ENCODE measurements around the gene CTBP1.

CTBP1 gene

DNA sequence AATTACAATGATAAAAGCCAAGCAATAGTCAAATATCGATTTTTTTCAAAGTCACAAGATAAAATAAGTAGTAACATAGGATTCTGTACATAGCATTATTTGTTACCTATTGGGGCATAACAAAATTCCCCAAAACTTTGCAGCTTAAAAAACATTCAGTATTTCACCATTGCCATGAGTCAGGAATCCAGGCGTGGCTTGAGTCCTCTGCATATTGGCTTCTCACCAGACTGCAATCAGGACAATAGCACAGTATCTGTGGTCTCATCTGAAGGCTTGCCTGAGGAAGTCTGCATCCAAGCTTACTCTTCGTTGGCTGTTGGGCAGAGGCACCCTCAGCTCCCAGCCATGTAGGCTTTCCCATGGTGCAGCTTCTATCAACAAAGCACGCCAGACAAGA is 6.2 kb upstream of the CTBP1 start:
- in situ Hi-C loops (cut with HindIII; ENCODE audit: low pct_ligation_motif_present, low pct_unique_long_range_greater_than_20kb, low sequenced_read_pairs): no loop called here
- no peak for DNase-seq

DNA sequence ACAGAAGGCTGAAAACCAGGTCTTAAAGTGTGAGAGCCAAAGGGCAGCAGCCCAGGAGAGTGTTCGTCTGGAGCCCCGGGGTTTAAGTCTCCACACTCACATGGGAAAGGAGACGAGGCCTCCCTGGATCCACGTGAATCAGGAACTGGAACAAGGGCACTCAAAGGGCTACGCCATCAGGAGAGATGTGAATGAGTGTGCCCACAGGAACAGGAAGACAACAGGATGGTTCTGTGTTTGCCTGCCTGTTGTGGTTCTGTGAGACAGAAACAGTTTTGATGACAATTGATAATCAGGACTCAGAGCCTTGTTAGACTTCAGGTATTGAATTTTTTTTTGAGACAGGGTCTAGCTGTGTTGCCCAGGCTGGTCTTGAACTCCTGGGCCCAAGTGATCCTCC is 4.9 kb upstream of the CTBP1 start:
- DNase-seq: no peak
- in situ Hi-C loops (cut with HindIII; ENCODE audit: low pct_ligation_motif_present, low pct_unique_long_range_greater_than_20kb, low sequenced_read_pairs): no loop called here

DNA sequence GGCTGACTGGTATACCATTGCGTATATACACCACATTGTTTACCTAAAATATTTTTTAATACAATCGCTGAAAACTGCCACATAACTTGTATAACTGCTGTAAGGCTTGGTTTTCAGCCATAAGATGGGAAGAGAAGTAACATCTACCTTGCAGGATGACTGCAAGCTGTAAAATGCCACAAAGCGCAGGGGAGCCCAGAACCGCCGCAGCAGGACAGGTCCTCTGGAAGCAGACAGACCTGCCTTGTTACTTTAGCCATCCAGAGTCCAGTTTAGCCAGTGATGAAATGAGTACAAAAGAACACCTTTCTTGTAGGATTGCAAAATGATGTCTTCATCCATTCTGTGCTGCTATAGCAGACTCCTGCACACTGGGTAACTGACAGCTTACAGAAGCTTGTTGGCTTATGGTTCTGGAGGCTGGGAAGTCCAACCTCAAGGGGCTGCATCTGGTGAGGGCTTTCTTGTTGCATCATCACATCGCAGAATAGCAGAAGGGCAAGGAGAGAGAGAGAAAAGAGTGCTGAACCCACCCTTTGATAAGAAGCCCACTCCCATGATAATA is 4.1 kb upstream of the CTBP1 start:
- DNase-seq: no peak
- in situ Hi-C loops (cut with HindIII; ENCODE audit: low pct_ligation_motif_present, low pct_unique_long_range_greater_than_20kb, low sequenced_read_pairs): no loop called here

DNA sequence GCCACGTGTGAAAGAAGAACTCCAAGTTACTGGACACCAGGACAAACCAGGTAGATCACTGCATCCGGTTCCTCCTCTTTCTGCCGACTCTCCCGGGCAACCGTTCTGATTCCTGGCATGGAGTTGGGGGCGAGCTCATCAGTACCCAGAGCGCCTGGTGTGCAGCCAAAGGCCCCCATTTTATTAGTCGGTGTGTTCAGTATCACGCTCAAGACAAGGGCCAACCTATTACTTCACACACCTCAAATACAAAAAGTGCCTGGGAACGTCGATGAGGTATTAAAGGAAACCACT is 2.8 kb upstream of the CTBP1 start:
- DNase-seq: no peak

DNA sequence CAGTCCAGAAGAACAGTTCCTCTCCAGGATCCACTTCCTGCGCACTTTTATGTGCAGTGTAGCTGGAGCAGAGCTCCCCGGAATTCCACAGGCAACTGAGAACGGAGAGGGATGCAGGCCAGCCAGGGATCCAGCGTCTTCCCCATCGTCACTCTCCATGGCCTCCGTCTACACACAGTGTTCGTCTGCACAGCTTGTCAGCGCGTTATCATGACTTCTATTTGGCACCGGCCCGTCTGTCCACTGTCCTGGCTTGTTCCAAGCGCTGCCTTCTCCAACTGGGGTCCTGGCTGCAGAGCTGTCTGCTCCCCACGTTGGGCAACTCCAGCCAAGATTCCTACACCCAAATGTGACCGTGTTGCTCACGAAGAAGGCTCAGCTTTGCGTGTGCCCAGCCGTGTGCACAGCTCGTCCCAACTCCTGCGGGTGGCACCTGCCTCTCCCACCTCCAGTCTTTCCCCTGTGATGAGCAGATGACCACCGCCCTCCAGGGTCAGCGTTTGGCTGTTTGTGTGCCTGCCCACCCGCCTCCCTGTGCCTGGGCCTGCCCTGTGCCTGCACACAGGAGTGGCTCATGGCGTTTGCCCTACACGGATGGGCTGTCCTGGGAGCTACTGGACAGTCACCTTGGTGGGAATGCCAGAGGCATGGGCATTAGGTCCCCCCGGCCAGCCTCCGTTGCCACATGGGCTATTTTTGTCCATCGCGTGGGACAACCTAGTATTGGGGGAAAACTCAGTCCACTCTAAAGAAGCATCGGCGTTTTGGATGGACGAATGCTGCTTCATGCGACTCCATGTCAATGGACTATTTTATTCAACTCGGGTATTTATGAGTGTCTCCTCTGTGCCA is 2.2 kb upstream of the CTBP1 start:
- no peak for DNase-seq
- in situ Hi-C loops (cut with HindIII; ENCODE audit: low pct_ligation_motif_present, low pct_unique_long_range_greater_than_20kb, low sequenced_read_pairs): no loop called here

More for the DNA sequence above, 2.8 kb upstream of the CTBP1 start:
- in situ Hi-C loops (cut with HindIII; ENCODE audit: low pct_ligation_motif_present, low pct_unique_long_range_greater_than_20kb, low sequenced_read_pairs): no loop called here

DNA sequence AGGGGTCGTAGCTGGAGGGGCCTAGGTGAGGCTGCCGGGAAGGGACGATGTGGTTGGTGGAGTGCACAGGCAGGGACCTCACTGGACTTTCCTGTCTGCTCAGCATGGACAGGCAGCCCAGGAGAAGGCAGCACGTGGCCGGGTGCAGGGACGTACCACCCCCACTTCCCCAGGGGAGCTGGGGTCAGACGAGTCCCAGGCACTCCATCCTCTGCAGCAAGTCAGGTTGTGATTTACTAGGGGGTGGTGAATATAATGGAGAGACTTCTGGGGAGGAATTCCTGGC is 1.5 kb upstream of the CTBP1 start:
- in situ Hi-C loops (cut with HindIII; ENCODE audit: low pct_ligation_motif_present, low pct_unique_long_range_greater_than_20kb, low sequenced_read_pairs): no loop called here

DNA sequence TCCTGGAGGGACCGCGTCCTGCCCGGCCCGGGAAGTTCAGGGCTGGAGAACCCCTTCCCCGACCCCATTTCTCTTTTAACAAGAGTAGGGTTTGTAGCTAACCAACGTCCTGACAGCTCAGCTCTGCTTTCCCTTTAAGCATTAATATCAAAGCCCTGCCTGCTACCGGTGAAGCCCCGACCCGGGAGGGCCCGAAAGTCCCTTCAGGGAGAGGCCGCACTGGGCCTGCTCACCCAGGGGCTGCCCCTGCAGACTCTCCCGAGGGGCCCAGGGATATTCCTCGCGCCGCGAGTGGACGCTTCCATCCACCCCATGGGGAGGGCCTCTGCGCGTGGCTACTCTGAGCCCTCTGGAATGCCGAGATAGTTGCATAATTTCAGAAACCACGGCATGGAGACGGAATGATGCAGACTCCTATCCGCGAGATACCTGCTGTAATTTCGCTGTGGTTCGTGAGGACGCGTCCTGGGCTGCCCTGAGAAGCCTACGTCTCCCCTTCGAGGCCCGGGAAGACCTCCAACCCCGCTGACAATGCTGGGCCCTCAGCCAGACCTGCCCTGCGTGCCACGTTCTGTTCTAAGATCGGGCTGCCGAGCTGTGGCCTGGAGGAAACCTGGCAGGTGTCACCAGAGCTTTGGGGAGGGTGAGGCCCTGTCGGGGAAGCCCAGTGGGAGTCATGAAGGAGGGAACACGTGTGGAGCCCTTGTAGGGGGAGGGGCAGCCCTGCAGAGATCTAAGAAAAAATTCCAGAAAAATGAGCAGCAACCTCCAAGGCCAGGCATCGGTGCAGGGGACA is 999 bp upstream of the CTBP1 start:
- DNase-seq: peak; percentile 4
- in situ Hi-C loops (cut with HindIII; ENCODE audit: low pct_ligation_motif_present, low pct_unique_long_range_greater_than_20kb, low sequenced_read_pairs): no loop called here

More for the DNA sequence above, 1.5 kb upstream of the CTBP1 start:
- DNase-seq: no peak

DNA sequence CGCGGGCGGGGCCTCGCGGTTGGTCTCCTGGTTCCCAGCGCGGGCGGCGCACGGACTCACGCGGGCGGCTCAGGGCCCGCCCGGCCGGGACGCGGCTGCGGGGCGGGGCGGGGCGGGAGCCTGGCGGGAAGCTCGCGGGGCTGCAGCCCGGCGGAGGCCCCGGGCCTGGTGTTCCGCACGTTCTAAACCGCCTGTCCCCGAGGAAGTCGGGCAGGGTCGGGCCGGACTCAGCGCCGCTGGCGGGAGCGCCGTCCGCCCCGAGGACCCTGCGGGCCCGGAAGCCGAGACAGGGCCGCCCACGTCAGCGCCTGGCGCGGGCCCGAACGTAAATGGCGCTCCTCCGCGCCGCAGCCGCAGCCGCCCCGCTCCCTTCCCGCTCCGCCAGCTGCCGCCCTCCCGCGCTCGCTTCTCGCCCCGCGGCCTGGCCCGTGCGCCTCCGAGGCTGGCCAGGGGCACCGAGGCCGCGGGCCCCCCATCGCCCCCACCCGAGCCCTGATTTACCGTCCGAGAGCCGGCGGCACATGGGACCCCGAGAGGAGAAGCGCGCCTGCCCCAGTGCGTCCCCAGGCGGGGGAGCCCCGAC is 309 bp upstream of the CTBP1 start:
- in situ Hi-C loops (cut with HindIII; ENCODE audit: low pct_ligation_motif_present, low pct_unique_long_range_greater_than_20kb, low sequenced_read_pairs): no loop called here
- DNase-seq: peak; percentile 84

DNA sequence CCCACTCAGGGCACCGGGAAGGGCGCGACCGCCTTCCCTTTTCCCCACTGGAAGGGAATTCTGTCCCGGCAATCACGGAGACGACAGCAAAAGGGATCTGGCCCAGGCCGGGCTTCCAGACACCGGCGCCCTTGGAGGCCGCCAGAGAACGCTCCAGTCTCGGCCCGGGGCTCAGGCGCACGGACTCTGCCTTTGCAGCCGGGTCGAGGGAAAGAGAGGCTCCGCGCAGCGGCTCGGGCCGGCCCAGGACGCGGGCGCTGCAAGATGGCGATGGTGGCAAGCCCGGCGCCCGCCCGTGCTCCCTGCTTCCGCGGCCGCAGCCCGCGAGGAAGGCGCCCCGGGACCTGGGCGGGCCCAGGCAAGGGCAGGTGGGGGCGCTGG is 1.1 kb downstream of the CTBP1 start:
- DNase-seq: no peak
- in situ Hi-C loops (cut with HindIII; ENCODE audit: low pct_ligation_motif_present, low pct_unique_long_range_greater_than_20kb, low sequenced_read_pairs): no loop called here

DNA sequence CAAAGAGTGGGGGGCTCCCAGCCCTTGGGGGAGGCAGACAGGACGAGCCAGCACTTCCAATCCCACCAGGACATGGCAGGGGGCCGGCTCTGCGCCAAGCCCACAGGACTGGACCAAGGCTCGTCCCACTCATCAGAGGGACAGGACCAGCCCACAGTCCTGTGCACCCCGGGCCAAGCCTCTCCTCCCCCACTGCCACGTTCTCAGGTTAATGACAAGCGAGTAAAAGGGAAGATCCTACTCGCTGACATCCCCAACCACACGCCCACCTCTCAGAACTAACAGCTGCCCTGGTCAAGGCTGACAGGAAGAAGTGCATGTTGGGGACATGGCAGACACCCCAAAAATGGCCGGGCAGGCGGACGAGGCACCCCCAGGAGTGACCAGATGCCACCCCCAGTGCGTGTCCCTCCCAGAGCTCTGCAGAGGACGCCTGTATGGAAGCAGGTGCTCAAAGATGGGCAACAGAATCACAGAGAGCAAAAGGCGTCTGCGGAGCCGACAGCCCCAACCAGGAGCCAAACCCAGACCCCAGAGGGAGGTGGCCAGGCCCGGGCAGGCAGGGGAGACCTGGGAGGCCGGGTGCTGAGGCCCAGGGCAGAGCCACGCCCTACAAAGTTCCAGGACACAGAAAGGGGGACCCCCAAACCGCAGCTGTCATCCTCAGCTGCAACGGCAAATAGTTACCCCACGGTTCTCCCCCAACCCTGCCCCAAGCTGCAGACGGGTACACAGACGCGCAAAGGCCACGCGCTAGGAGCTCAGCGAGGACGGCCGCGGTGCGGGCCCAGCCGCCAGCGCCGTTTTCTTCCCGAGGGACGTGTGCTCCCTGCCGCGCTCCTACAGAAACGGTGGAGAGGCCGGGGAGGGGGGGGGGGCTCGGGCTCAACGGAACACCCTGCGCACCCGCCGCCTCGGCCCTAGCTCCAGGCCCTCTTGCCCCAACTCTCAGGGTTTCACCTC is 1.7 kb downstream of the CTBP1 start:
- peak; percentile 18 for DNase-seq
- in situ Hi-C loops (cut with HindIII; ENCODE audit: low pct_ligation_motif_present, low pct_unique_long_range_greater_than_20kb, low sequenced_read_pairs): no loop called here

DNA sequence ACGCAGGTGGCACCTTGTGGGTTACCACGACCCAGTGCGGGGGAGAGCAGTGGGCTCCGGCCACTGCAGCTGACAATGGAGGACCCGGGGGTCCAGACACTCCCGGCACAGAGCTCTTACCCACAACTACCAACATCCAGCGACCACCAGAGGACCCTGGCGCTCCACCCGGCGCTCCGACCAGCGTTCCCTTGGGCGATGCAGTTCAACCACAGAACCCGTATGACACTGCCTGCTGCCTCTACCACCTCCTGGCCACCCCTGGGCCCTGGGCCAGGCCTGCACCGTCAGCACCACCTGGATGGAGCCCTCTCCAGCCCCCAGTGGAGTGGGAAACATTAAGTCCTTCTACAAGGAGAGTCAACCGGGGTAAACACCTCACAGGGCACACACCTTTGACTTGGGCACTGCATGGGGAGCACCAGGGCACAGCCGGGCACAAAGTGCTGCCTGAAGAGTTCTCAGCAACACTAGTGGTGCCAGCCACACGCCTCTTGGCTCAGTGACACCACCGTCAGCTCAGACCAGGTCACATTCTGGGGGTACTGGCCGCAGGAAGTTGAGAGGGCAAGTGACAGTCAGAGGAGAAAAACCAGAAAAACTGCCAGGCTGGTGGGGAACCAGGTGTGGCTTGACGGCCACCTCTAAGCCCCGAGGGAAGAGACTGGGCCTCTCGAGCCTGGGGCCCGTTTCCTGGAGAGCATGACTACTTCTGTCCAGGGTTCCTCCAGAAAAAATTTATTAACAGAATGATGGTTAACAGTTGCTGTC is 2.6 kb downstream of the CTBP1 start:
- no peak for DNase-seq
- in situ Hi-C loops (cut with HindIII; ENCODE audit: low pct_ligation_motif_present, low pct_unique_long_range_greater_than_20kb, low sequenced_read_pairs): no loop called here

DNA sequence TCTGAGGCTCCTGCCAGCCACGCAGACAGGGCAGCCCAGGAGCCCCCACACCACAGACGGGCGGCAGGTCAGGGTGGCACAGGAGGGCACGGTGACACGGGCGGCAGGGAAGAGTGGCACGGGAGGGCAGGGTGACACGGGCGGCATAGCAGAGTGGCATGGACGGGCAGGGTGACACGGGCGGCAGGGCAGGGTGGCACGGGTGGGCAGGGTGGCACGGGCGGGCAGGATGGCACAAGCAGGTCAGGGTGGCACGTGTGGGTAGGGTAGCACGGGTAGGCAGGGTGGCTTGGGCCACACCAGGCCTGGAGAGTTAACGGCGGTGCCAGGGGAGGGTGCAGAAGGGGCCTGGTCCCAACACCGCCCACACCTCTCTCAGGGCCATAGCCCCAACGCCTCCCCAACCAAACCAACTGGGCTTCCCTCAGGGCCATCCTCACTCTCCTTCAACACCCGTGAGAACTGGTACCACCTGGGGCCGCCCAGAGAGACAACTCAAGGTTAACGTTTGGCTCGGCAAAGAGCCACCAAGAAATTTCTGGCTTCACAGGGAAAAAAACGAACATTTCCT is 3.4 kb downstream of the CTBP1 start:
- in situ Hi-C loops (cut with HindIII; ENCODE audit: low pct_ligation_motif_present, low pct_unique_long_range_greater_than_20kb, low sequenced_read_pairs): no loop called here
- DNase-seq: no peak

DNA sequence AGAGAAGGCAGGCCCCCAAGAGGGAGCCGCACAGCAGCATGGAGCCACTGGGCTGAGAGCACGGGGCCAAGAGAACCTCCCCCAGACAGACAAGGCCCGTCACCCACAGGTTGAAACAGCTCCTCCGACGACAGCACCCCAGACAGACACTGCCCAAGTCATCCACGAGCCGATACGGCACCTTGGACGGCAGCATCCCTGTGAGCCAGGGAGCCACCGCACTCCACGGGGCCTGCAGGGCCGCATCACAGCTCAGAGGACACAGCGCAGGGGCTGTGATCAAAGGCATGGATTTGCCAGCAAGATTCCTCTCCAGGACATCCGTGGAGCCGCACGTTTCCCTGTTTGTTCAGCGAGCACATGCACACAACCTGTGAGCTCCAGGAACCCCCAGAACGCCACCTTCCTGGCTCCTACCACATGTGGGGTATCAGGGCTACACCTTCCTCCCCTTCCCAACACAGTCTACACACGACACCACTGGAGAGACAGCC is 3.9 kb downstream of the CTBP1 start:
- in situ Hi-C loops (cut with HindIII; ENCODE audit: low pct_ligation_motif_present, low pct_unique_long_range_greater_than_20kb, low sequenced_read_pairs): no loop called here
- DNase-seq: no peak

DNA sequence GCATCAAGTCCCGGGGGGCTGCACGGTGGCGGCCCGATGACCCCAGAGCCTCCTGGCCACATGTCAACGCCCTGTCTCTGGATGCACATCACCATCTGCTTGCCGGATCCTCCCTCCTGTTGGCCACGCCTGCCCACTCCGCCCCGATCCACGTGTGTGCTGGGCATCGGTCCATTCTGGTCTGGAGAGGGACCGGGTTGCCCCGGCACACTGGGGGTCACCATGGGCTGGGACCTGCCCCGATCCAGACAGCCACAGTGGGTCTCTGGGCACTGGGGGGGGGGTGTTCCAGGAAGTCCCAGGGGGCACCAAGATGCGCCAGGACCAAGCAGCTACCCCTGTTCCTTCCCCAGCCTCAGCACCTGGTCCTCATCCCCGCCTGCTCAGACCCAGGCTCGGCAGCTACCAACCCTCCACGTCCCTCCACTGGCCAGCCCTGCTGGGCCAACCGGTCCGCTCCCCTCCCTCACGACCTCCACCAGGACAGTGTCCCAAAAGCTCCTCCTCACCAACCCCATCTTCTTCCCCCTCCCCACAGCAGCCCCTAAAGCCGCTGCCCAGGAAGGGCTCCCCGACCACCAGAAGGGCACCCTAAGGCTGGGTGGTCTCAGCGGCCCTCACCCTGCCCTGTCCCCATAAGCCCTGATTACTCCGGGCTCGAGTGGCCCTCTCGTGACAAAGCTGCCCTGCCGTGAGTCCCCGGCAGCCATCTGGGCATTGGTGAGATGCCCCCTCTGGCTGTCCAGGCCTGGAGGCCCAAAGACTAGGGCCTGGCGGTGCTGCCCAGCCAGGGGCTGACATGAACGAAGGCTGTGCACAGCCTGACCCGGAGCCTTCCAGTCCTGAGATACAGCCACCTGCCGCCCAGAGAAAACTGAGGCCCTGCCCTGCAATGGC is 4.6 kb downstream of the CTBP1 start:
- in situ Hi-C loops (cut with HindIII; ENCODE audit: low pct_ligation_motif_present, low pct_unique_long_range_greater_than_20kb, low sequenced_read_pairs): no loop called here
- no peak for DNase-seq

DNA sequence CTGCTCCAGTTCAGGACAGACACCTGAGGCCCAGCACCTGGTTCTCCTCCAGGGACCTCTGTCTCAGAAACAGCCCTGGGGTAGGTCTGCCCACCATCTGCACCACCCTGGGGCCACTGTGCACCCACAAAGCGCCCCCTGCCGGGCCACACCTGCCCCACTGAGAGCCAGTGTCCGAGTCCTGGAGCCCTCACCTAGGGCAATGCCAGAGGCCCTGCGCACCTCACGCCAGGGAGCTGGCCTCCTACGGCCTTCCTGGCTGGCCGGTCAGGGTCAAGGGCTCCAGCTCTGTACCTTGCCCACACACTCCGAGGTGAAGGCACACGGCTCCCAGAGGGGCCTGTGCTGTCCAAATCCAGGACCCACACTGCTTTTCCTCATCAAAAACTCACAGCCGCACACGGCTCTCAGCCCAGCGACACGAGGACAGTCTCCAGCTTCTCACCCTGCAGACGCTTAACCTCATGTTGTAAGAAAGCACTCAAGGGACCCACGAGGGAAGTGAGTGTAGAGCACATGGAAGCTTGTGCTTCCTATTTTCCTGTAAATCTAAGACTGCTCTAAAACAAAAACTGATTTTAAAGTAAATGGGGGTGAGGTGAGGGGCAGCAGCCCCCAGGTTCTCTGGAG is 5.4 kb downstream of the CTBP1 start:
- no peak for DNase-seq
- in situ Hi-C loops (cut with HindIII; ENCODE audit: low pct_ligation_motif_present, low pct_unique_long_range_greater_than_20kb, low sequenced_read_pairs): no loop called here

Data from ACHN (cell line).